Activated naive CD4-positive, alpha-beta T cell treated with anti-CD3 and anti-CD28 coated beads, Interleukin-2, amount 50 U/mL, for 16 hours (primary cell): Measurements from ENCODE around the gene HGFAC.

Experiments
- DNase-seq: peaks from one replicate; pipeline ENCODE4 v3.0.0-alpha.2; 2020

Gene HGFAC

GRCh38 chr4:3492741-3493719 lies 51.3 kb downstream of the HGFAC start:
- no peak for DNase-seq

GRCh38 chr4:3493720-3494461 lies 52.1 kb downstream of the HGFAC start:
- DNase-seq: no peak

- DNase-seq: no peak
Measured at GRCh38 chr4:3494462-3494871, 52.7 kb downstream of the HGFAC start.

DNA sequence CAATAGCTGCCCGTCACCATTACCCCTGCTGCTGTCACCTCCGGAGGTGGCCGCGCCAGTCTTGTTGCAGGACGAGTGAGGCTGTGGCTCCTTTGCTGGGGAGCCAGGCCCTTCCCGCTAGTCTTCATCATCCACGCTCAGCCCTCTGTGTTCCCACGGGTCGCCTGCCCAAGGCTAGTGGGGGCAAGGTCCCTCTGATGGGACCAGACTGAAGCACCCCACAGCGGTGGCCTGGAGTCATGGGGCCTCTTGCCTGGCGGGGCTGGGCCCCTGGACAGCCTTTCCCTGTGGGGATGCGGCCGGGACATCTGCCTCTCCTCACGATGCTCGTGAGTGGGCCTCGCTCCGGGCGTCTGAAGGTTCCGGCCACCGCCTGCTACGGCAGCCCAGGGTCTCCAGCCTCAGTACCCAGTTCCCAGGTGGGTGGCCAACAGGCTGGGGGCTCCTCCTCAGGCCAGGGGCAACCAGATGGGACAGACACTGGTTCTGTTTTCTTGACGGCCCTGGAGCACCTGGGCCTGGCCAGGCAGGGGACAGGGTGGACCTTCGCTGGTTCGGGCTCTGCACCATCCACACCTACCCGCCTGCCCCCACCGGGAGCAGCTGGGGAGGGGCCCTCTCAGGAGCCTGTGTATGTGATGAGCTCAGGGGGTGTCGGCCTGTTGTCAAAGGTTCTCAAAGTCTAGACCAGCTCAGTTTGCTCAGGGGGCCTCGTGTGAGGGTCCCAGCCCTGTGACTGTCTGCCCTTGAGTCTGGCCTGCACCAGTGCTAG lies 53.6 kb downstream of the HGFAC start:
- DNase-seq: no peak

DNA sequence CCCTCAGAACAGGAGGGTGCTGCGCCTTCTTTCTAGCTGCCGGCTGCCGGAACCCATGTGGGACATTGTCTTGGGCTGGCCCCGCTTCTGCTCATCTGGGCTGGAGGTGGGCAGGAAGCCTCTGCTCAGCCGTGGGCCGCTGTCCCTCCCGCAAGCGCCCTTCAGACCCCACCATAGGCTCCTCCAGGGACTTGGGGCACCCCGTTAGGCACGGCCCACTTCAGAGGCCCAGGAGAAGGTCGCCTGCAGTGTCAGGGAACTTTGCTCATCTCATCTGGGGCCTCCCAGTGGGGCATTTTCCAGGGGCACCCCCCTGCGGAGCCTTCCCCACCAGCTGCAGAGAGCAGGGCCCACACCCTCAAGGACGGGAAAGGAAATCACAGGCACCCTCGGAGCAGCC lies 54.3 kb downstream of the HGFAC start:
- no peak for DNase-seq

DNA sequence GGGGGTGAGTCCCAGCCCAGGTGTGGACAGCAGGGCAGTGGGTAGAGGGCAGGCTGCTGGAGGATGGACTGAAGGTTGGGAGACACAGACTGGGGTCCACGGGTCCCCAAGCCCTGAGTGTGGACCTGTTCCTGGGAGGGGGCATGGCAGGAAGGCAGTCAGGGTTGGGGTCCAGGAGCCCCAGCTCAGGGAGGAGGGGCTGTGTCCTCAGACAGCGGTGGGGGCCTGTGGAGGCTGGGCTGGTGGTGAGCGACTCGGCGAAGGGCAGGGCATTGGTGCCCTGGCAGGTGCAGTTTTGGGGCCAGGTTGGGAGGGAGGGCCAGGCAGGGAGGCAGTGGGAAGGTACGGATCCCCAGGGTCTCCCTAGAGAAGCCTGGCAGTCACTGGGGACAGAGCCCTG lies 55.3 kb downstream of the HGFAC start:
- DNase-seq: no peak

DNA sequence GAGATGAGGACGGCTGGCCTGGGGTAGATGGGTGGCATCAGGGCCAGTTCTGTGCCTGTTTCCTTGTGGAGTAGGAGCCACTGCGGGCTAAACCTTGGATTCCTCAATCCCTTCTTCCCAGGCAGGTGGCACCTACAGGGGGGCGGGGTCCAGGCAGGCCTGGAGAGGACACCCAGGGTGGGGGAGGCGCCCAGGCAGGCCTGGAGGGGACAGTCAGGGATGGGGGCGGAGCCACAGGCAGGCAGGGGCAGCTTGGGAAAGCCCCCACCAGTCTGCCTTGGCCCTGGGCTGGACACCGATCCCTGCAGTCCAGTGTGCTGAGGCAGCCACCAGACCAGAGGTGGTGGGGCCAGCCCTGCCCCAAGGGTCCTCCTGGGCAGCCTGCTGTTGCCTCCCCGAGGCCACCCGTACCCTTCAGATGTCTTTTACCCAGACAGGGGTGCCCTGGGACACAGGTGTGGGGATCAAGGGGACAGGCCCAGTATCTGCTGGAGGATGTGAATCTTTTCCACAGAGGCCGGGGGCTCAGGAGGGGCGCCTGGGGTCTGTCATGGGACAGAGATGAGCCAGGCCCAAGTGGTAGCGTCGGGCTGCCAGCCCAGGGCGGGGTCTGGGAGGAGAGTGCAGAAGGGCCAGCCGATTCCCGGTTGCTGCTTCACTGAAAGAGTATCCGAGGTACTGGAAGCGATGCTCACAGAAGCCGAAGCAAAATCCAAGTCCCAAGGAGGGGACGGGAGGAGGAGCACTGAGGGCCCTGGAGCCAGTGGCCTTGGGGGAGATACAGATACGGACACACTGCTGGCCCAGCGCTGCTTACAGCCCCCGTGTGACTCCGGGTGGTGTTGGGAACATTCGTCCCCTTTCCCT lies 56.0 kb downstream of the HGFAC start:
- DNase-seq: no peak

DNA sequence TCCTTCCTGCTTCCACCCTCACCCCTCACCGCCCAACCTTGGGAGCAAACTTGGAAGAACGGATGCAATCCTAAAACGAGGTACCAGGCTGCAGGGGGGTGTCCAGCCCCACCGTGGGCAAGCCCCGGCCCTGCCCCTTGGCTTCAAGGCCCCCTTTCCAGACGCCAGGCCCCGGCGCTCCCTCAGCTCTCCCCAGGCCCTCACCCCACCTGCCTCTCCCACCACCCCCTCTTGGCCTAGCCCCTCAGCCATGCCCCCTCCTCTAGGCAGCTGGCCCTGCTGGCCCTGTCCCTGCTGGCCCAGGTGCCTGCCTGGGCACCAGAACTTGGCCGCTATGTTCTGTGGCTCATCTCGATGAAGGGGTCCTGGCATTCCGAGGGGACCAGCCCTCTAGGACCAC lies 56.6 kb downstream of the HGFAC start:
- DNase-seq: no peak
